ENCODE data around the gene ZNF280A. TPM values are rescaled to one million over a fixed set of nuclear protein-coding genes. Genes with fewer than 3 reads are reported as not detected.

The ZNF280A gene
- total and polyA plus RNA-seq, 9 of the 15 experiments (the other 6 are each of a cell fraction or from before 2014, with no cell fraction given): 19.0 to 40.8 (median 28.6) TPM

DNA sequence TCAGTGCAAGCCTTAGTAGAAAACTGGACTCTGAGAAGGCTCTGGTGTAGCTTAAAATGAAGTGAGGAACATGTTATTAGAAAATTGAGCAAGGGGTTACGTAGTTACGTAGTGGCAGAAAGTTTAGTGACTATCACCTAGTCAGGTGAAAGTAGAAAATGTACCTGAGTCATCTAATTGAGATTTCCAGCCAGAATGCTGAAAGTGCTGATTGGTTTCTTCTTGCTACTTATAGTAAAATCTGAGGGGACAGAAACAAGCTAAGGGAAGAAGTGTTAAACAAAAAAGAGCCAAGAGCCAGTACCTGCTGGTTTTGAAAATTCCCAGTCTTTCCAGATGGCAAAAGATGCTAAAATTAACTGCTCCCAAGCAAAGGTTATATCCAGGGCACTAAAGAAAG is 41.0 kb downstream of the ZNF280A start (continued):
- TF ChIP-seq, protein P1, sequence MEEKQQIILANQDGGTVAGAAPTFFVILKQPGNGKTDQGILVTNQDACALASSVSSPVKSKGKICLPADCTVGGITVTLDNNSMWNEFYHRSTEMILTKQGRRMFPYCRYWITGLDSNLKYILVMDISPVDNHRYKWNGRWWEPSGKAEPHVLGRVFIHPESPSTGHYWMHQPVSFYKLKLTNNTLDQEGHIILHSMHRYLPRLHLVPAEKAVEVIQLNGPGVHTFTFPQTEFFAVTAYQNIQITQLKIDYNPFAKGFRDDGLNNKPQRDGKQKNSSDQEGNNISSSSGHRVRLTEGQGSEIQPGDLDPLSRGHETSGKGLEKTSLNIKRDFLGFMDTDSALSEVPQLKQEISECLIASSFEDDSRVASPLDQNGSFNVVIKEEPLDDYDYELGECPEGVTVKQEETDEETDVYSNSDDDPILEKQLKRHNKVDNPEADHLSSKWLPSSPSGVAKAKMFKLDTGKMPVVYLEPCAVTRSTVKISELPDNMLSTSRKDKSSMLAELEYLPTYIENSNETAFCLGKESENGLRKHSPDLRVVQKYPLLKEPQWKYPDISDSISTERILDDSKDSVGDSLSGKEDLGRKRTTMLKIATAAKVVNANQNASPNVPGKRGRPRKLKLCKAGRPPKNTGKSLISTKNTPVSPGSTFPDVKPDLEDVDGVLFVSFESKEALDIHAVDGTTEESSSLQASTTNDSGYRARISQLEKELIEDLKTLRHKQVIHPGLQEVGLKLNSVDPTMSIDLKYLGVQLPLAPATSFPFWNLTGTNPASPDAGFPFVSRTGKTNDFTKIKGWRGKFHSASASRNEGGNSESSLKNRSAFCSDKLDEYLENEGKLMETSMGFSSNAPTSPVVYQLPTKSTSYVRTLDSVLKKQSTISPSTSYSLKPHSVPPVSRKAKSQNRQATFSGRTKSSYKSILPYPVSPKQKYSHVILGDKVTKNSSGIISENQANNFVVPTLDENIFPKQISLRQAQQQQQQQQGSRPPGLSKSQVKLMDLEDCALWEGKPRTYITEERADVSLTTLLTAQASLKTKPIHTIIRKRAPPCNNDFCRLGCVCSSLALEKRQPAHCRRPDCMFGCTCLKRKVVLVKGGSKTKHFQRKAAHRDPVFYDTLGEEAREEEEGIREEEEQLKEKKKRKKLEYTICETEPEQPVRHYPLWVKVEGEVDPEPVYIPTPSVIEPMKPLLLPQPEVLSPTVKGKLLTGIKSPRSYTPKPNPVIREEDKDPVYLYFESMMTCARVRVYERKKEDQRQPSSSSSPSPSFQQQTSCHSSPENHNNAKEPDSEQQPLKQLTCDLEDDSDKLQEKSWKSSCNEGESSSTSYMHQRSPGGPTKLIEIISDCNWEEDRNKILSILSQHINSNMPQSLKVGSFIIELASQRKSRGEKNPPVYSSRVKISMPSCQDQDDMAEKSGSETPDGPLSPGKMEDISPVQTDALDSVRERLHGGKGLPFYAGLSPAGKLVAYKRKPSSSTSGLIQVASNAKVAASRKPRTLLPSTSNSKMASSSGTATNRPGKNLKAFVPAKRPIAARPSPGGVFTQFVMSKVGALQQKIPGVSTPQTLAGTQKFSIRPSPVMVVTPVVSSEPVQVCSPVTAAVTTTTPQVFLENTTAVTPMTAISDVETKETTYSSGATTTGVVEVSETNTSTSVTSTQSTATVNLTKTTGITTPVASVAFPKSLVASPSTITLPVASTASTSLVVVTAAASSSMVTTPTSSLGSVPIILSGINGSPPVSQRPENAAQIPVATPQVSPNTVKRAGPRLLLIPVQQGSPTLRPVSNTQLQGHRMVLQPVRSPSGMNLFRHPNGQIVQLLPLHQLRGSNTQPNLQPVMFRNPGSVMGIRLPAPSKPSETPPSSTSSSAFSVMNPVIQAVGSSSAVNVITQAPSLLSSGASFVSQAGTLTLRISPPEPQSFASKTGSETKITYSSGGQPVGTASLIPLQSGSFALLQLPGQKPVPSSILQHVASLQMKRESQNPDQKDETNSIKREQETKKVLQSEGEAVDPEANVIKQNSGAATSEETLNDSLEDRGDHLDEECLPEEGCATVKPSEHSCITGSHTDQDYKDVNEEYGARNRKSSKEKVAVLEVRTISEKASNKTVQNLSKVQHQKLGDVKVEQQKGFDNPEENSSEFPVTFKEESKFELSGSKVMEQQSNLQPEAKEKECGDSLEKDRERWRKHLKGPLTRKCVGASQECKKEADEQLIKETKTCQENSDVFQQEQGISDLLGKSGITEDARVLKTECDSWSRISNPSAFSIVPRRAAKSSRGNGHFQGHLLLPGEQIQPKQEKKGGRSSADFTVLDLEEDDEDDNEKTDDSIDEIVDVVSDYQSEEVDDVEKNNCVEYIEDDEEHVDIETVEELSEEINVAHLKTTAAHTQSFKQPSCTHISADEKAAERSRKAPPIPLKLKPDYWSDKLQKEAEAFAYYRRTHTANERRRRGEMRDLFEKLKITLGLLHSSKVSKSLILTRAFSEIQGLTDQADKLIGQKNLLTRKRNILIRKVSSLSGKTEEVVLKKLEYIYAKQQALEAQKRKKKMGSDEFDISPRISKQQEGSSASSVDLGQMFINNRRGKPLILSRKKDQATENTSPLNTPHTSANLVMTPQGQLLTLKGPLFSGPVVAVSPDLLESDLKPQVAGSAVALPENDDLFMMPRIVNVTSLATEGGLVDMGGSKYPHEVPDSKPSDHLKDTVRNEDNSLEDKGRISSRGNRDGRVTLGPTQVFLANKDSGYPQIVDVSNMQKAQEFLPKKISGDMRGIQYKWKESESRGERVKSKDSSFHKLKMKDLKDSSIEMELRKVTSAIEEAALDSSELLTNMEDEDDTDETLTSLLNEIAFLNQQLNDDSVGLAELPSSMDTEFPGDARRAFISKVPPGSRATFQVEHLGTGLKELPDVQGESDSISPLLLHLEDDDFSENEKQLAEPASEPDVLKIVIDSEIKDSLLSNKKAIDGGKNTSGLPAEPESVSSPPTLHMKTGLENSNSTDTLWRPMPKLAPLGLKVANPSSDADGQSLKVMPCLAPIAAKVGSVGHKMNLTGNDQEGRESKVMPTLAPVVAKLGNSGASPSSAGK (IDR thresholded peaks at IDR 0.05): no peak
- TF ChIP-seq SP2 (IDR thresholded peaks at IDR 0.05; ENCODE audit: extremely low read depth, low read depth, low read length, poor library complexity, severe bottlenecking): no peak
- no peak for TF ChIP-seq POLR2AphosphoS5 (IDR thresholded peaks at IDR 0.05; ENCODE audit: control insufficient read depth, insufficient read depth, low read depth, low read length)
- TF ChIP-seq CEBPG (CRISPR knock-in tag; IDR thresholded peaks at IDR 0.05): no peak
- 0 out of 4 replicates have a peak, but pooled peaks of 1 of the 2 experiments have one; percentile 14 for TF ChIP-seq CEBPG (tag; conservative IDR thresholded peaks at IDR 0.05 in 1 of 2, IDR thresholded peaks at IDR 0.05 in 1 of 2)
- peak; percentile 30; the same call in 1 of the 2 replicates for TF ChIP-seq NFE2 (IDR thresholded peaks at IDR 0.05; ENCODE audit: low read depth)
- no peak for TF ChIP-seq TAL1 (IDR thresholded peaks at IDR 0.05)
- TF ChIP-seq TCF3 (CRISPR knock-in tag; IDR thresholded peaks at IDR 0.05): no peak
- TF ChIP-seq, protein P2, sequence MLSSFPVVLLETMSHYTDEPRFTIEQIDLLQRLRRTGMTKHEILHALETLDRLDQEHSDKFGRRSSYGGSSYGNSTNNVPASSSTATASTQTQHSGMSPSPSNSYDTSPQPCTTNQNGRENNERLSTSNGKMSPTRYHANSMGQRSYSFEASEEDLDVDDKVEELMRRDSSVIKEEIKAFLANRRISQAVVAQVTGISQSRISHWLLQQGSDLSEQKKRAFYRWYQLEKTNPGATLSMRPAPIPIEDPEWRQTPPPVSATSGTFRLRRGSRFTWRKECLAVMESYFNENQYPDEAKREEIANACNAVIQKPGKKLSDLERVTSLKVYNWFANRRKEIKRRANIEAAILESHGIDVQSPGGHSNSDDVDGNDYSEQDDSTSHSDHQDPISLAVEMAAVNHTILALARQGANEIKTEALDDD (IDR thresholded peaks at IDR 0.05): peak; percentile 53; the same call in 1 of the 2 replicates
- TF ChIP-seq ZNF146 (CRISPR knock-in tag; IDR thresholded peaks at IDR 0.05; ENCODE audit: unreplicated experiment): no peak
- no peak for TF ChIP-seq RBBP5 (IDR thresholded peaks at IDR 0.05; ENCODE audit: borderline replicate concordance, insufficient read depth, low read length, poor library complexity, severe bottlenecking)
- TF ChIP-seq SAFB (IDR thresholded peaks at IDR 0.05; ENCODE audit: borderline replicate concordance, low read depth, low read length): no peak
- TF ChIP-seq SLC30A9 (CRISPR knock-in tag; IDR thresholded peaks at IDR 0.05): no peak
- 0 out of 2 replicates have a peak, but pooled peaks have one; percentile 17 for TF ChIP-seq ZNF232 (CRISPR knock-in tag; IDR thresholded peaks at IDR 0.05)
- TF ChIP-seq ZNF253 (CRISPR knock-in tag; conservative IDR thresholded peaks at IDR 0.05): no peak
- no peak for TF ChIP-seq FOXP1 (CRISPR knock-in tag; IDR thresholded peaks at IDR 0.05)
- TF ChIP-seq GTF2A2 (tag; IDR thresholded peaks at IDR 0.05): no peak
- TF ChIP-seq MCM5 (IDR thresholded peaks at IDR 0.05; ENCODE audit: low read depth): 0 out of 2 replicates have a peak, but pooled peaks have one; percentile 74

Data from K562 (cell line).